SK-N-MC (cell line): ENCODE results near the gene ZSWIM8.

Experiments used
- EZH2 ChIP-seq: fragments of 200-600 bp; sonication (generic); IDR thresholded peaks from one replicate; pipeline ENCODE4 v1.6.1; 2017; ENCODE audit warnings: antibody characterized with exemption
- FOXP2 ChIP-seq: optimal IDR thresholded peaks from 2 replicates; pipeline ENCODE3; 2011; ENCODE audit warnings: mild to moderate bottlenecking, moderate library complexity; ENCODE audit not compliant: insufficient read depth; ENCODE audit errors: extremely low read length, control extremely low read depth
- POLR2AphosphoS5 ChIP-seq: IDR thresholded peaks from 2 replicates; pipeline ENCODE4 v1.6.1; 2012; ENCODE audit warnings: mild to moderate bottlenecking, low read depth, low read length, borderline replicate concordance

DNA sequence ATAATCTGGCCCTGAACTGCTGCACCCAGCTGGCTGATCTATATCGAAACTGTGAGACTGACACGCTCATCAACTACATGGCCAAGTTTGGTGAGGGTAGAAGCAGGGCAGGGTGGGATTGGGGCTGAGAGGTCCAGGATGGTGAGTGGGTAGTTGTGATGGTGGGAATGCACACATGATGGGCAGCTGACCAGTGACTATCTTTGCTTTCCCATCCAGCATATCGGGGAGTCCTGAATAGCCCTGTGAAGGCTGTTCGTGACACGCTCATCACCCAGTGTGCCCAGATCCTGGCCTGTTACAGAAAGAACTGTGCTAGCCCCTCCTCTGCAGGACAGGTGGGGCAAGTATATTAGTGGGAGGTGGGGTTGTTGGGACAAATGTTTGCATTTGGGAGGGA is 16.0 kb upstream of the ZSWIM8 start:
- no peak for TF ChIP-seq EZH2
- TF ChIP-seq POLR2AphosphoS5 = no peak
- TF ChIP-seq FOXP2 = no peak
